GM21367 (cell line): ENCODE measurements around the gene CDT1.

Experiments
- ATAC-seq: cut with Tn5 transposase; IDR thresholded peaks from one replicate; pipeline ENCODE4 v1.9.1; 2021; ENCODE audit not compliant: unreplicated experiment

Gene CDT1

GRCh38 chr16:88854306-88855111 lies 50.9 kb downstream of the CDT1 start:
- no peak for ATAC-seq

- ATAC-seq: no peak
These were observed 51.6 kb downstream of the CDT1 start for GRCh38 chr16:88855176-88855575.

- no peak for ATAC-seq
These were observed 52.1 kb downstream of the CDT1 start for GRCh38 chr16:88855736-88856121.

- ATAC-seq: no peak
These were observed 52.7 kb downstream of the CDT1 start for GRCh38 chr16:88856122-88856827.

- ATAC-seq: peak; percentile 66
These were observed 53.5 kb downstream of the CDT1 start, which contains the start of the genes GALNS and TRAPPC2L for GRCh38 chr16:88856828-88857727. Gene GALNS, minus strand, starts transcription at chr16:88856947. Its CDS starts 70 bp downstream, at chr16:88856877. Gene TRAPPC2L, plus strand, starts transcription at chr16:88857127. Its CDS starts 24 bp downstream, at chr16:88857151.

GRCh38 chr16:88857728-88858339 lies 54.2 kb downstream of the CDT1 start:
- ATAC-seq: no peak
